ENCODE data around the gene PLCB1. TPM values are rescaled to one million over a fixed set of nuclear protein-coding genes. Genes with fewer than 3 reads are reported as not detected.

The PLCB1 gene
- total and polyA plus RNA-seq, 5 experiments from 2014 or later = 1.4 to 3.8 (median 2.8) TPM

DNA sequence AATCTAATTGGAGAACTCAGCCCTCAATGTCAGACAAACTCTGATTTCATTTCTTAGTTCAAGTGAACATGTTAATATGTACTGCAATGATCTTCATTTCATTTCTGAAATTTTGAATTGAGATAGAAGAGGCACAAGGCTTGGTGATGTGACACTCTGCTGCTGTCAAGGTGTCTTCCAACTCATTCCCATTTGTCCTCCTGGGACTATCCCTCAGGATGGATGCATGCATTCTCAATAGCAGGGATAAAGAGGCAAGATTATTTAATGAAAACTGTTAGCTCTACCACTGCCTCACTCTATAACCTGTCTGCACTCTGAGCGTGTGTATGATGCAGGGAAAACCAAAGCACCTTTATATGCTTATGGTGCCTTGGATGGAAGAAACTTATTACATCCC, 78.7 kb downstream of the PLCB1 start:
- peaks cover 0 to 3% (median 0%) of the 10 kb centered on the region in 5 donors for H3K27me3 Mint-ChIP-seq

DNA sequence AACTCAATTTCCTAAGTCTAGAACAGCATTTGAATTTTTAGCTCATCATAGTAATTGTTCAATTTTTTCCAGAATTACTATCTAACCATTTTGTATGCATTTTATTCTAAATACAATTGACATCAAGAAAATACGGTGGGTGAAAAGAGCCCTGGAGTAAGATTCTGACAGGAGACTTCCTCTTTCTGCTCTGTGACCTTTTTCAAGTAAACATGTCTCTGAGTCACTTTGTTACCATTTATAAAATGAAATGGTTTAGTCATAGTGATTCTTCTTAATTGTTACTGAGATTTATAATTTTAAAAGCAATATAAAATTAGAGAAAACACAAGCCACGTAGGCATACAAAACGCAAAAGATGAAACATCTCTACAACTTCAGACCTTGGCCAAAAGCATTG, 80.2 kb downstream of the PLCB1 start:
- peak overlapping the region in 1 of 10 donors; percentile 21 for H3K27ac Mint-ChIP-seq
- H3K4me3 Mint-ChIP-seq = no peak overlapping the region
- ATAC-seq (no peak), DNase-seq (no peak)
- H3K27me3 Mint-ChIP-seq = peaks cover 0 to 6% (median 0%) of the 10 kb centered on the region in 5 donors
- POLR2A ChIA-PET = no interaction called here
- peaks cover 12 to 50% (median 30%) of the 10 kb centered on the region in 4 donors for H3K4me1 Mint-ChIP-seq
- H3K36me3 Mint-ChIP-seq = no peaks in the 10 kb centered on the region
- H3K9me3 Mint-ChIP-seq = no peaks in the 10 kb centered on the region

More for the DNA sequence above, 78.7 kb downstream of the PLCB1 start:
- no peak overlapping the region for H3K4me3 Mint-ChIP-seq
- DNase-seq = no peak
- H3K36me3 Mint-ChIP-seq = no peaks in the 10 kb centered on the region
- no peak overlapping the region for H3K27ac Mint-ChIP-seq
- ATAC-seq = no peak
- POLR2A ChIA-PET = no interaction called here
- peaks cover 10 to 42% (median 29%) of the 10 kb centered on the region in 4 donors for H3K4me1 Mint-ChIP-seq
- H3K9me3 Mint-ChIP-seq = no peaks in the 10 kb centered on the region

GRCh38 chr20:8213270-8213669, 81.2 kb downstream of the PLCB1 start:
- Mint-ChIP-seq H3K9me3 (no peaks in the 10 kb centered on the region), H3K27ac (peak overlapping the region in 9 of 10 donors; percentile 1 to 94 (median 79)), H3K27me3 (peaks cover 0 to 4% (median 0%) of the 10 kb centered on the region in 5 donors), H3K36me3 (no peaks in the 10 kb centered on the region), H3K4me3 (peak overlapping the region; percentile 66 to 85 (median 80)), H3K4me1 (peaks cover 12 to 50% (median 32%) of the 10 kb centered on the region in 4 donors)
- DNase-seq = no peak
- POLR2A ChIA-PET = no interaction called here
- ATAC-seq = no peak

DNA sequence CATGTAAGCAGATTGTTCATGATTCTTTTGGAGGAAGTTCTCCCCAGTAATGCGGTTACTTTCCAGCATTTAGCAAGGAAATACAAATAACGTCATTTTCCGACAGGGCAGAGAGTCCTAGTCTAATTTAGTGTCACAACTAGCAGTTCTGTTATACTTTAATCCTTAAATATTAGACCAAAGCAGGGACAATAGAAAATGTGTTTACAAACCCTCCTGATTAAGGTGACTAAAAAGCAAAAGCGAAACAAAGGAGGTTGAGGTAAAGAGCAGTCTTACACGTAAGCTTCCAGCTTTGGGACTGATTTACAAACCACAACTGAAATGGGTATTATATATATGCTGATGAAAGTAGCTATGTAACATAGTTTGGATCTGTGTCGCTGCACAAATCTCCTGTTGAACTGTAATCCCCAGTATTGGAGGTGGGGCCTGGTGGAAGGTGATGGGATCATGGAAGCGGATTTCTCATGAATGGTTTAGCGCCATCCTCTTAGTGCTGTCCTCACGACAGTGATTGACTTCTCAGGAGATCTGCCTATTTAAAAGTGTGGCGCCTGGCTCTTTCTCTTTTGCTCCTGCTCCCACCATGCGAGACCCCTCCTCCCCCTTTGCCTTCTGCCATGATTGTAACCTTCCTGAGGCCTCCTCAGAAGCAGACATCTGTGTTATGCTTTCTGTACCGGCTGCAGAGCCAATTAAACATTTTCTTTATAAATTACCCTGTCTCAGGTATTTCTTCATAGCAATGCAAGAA, 81.9 kb downstream of the PLCB1 start:
- H3K4me1 Mint-ChIP-seq = peaks cover 12 to 47% (median 32%) of the 10 kb centered on the region in 4 donors
- H3K36me3 Mint-ChIP-seq = no peaks in the 10 kb centered on the region
- peak overlapping the region; percentile 25 to 94 (median 79) for H3K27ac Mint-ChIP-seq
- H3K9me3 Mint-ChIP-seq = no peaks in the 10 kb centered on the region
- H3K27me3 Mint-ChIP-seq = peaks cover 0 to 4% (median 0%) of the 10 kb centered on the region in 5 donors
- DNase-seq (peak in 3 of 10 donors; percentile 11 to 41 (median 28)), ATAC-seq (peak; percentile 65 to 84)
- H3K4me3 Mint-ChIP-seq = peak overlapping the region; percentile 66 to 85 (median 80)
- POLR2A ChIA-PET = no interaction called here

DNA sequence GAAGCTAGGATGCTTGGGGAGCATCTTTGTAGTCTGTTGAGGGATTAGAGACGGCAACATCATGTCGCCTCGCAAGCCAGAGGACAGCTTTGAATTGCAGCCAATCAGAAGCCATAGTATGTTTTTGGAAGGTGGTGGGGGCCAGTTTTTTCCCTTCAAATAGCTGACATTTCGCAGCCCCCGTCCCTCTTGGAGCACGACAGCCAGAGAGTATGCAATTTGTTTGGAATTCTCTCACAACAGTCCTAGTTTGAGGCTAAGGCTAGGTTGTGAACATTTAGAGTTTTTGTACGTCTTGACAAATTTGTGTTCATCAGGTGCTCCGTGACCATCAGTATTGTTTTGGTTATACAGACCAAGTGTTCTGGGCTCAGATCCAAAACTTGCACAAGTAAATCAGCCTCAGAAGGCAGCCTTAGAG, 83.3 kb downstream of the PLCB1 start:
- POLR2A ChIA-PET = no interaction called here
- H3K27ac Mint-ChIP-seq = peak overlapping the region in 2 of 10 donors; percentile 47 to 79
- peaks cover 12 to 40% (median 32%) of the 10 kb centered on the region in 4 donors for H3K4me1 Mint-ChIP-seq
- H3K36me3 Mint-ChIP-seq = no peaks in the 10 kb centered on the region
- no peak for DNase-seq
- no peaks in the 10 kb centered on the region for H3K9me3 Mint-ChIP-seq
- peaks cover 0 to 4% (median 0%) of the 10 kb centered on the region in 5 donors for H3K27me3 Mint-ChIP-seq
- no peak for ATAC-seq
- H3K4me3 Mint-ChIP-seq = peak overlapping the region in 1 of 10 donors; percentile 79

- DNase-seq (no peak), ATAC-seq (no peak)
- Mint-ChIP-seq H3K36me3 (no peaks in the 10 kb centered on the region), H3K4me3 (no peak overlapping the region), H3K27me3 (peaks cover 0 to 4% (median 0%) of the 10 kb centered on the region in 5 donors), H3K4me1 (peaks cover 12 to 39% (median 32%) of the 10 kb centered on the region in 4 donors), H3K27ac (no peak overlapping the region), H3K9me3 (no peaks in the 10 kb centered on the region)
- POLR2A ChIA-PET = no interaction called here
These were observed 84.5 kb downstream of the PLCB1 start for GRCh38 chr20:8216375-8217200.

- no peak for ATAC-seq
- Mint-ChIP-seq H3K4me3 (no peak overlapping the region), H3K36me3 (peaks cover 0 to 7% (median 3%) of the 10 kb centered on the region in 3 donors), H3K27me3 (peaks cover 0 to 4% (median 0%) of the 10 kb centered on the region in 5 donors), H3K9me3 (peaks cover 0 to 15% (median 2%) of the 10 kb centered on the region in 9 donors), H3K27ac (no peak overlapping the region), H3K4me1 (peaks cover 8 to 23% (median 18%) of the 10 kb centered on the region in 4 donors)
- DNase-seq = no peak
- POLR2A ChIA-PET = no interaction called here
These were observed 86.8 kb downstream of the PLCB1 start for GRCh38 chr20:8218861-8219260.

DNA sequence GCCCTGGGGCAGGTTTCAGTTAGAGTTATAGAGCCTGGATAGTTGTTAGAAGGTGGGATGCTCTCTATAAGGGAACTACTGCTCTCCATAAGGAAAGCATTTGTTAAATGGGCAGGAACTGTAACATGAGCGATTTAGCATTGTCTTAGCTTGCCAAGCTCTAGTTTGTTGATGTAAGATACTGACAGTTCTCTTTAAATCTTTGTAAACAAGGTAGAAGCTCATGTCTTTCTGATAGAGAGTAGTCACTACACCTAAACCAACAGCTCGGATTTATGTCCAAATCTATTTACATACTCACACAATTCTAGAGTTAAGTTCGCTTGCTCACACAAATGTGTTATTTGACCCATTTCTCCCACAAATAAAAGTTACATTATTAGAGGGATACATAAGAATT, 87.3 kb downstream of the PLCB1 start:
- Mint-ChIP-seq H3K4me3 (no peak overlapping the region), H3K27ac (no peak overlapping the region), H3K27me3 (peaks cover 0 to 4% (median 0%) of the 10 kb centered on the region in 5 donors), H3K4me1 (peaks cover 4 to 18% (median 12%) of the 10 kb centered on the region in 4 donors), H3K36me3 (peaks cover 0 to 7% (median 3%) of the 10 kb centered on the region in 3 donors), H3K9me3 (peaks cover 0 to 15% (median 2%) of the 10 kb centered on the region in 9 donors)
- ATAC-seq (no peak), DNase-seq (no peak)
- POLR2A ChIA-PET = no interaction called here

- peaks cover 0 to 7% (median 3%) of the 10 kb centered on the region in 3 donors for H3K36me3 Mint-ChIP-seq
- DNase-seq (no peak), ATAC-seq (no peak)
- H3K27me3 Mint-ChIP-seq = peaks cover 0 to 4% (median 0%) of the 10 kb centered on the region in 5 donors
- no peak overlapping the region for H3K4me3 Mint-ChIP-seq
- H3K9me3 Mint-ChIP-seq = peaks cover 0 to 15% (median 2%) of the 10 kb centered on the region in 9 donors
- no peak overlapping the region for H3K27ac Mint-ChIP-seq
- peaks cover 0 to 8% (median 4%) of the 10 kb centered on the region in 4 donors for H3K4me1 Mint-ChIP-seq
- POLR2A ChIA-PET = no interaction called here
These were observed 88.7 kb downstream of the PLCB1 start for GRCh38 chr20:8220716-8221115.

- Mint-ChIP-seq H3K9me3 (peaks cover 0 to 15% (median 2%) of the 10 kb centered on the region in 9 donors), H3K27ac (no peak overlapping the region), H3K36me3 (peaks cover 0 to 7% (median 3%) of the 10 kb centered on the region in 3 donors), H3K27me3 (peaks cover 0 to 4% (median 0%) of the 10 kb centered on the region in 5 donors), H3K4me1 (peaks cover 0 to 6% (median 3%) of the 10 kb centered on the region in 4 donors), H3K4me3 (no peak overlapping the region)
- POLR2A ChIA-PET = no interaction called here
- ATAC-seq (no peak), DNase-seq (no peak)
These were observed 89.9 kb downstream of the PLCB1 start for GRCh38 chr20:8221887-8222419.

- POLR2A ChIA-PET = no interaction called here
- Mint-ChIP-seq H3K4me3 (no peak overlapping the region), H3K27ac (no peak overlapping the region), H3K9me3 (peaks cover 0 to 15% (median 2%) of the 10 kb centered on the region in 9 donors), H3K36me3 (peaks cover 0 to 7% (median 3%) of the 10 kb centered on the region in 3 donors), H3K27me3 (peaks cover 0 to 3% (median 1%) of the 10 kb centered on the region in 5 donors), H3K4me1 (no peaks in the 10 kb centered on the region)
- DNase-seq (no peak), ATAC-seq (no peak)
These were observed 91.2 kb downstream of the PLCB1 start for GRCh38 chr20:8223091-8223870.

- Mint-ChIP-seq H3K27ac (no peak overlapping the region), H3K4me3 (no peak overlapping the region), H3K36me3 (peaks cover 0 to 7% (median 3%) of the 10 kb centered on the region in 3 donors), H3K9me3 (peaks cover 0 to 15% (median 2%) of the 10 kb centered on the region in 9 donors), H3K4me1 (no peaks in the 10 kb centered on the region), H3K27me3 (peaks cover 0 to 3% (median 1%) of the 10 kb centered on the region in 5 donors)
- POLR2A ChIA-PET = no interaction called here
- ATAC-seq (no peak), DNase-seq (no peak)
These were observed 93.6 kb downstream of the PLCB1 start for GRCh38 chr20:8225658-8226057.

All from naive thymus-derived CD8-positive, alpha-beta T cell (primary cell).